HTERT RPE-1 (cell line): ENCODE measurements around the gene ATG7.
"Not testable (repeated sequence)": the region's sequence is repeated elsewhere in the genome, so short reads cannot be mapped to it uniquely, and the experiment has no call there.

Experiments used
- in situ Hi-C: fragments of 300-500 bp; cut with MboI; formaldehyde crosslinking; loops from 4 replicates; pipeline ENCODE4 v1.14.3; 2020; ENCODE audit warnings: low sequenced_read_pairs

ATG7 gene

GRCh38 chr3:11348877-11349276, 76.7 kb downstream of the ATG7 start:
- in situ Hi-C loops, result not testable (repeated sequence)

- in situ Hi-C loops, result no loop called here
Observed at GRCh38 chr3:11349446-11349845, 77.2 kb downstream of the ATG7 start.

GRCh38 chr3:11350374-11350773, 78.2 kb downstream of the ATG7 start:
- in situ Hi-C loops, result no loop called here

- in situ Hi-C loops, result no loop called here
Observed at GRCh38 chr3:11351451-11351850, 79.3 kb downstream of the ATG7 start.

- in situ Hi-C loops, result no loop called here
Observed at GRCh38 chr3:11356269-11356668, 84.1 kb downstream of the ATG7 start.

GRCh38 chr3:11362600-11362999, 90.4 kb downstream of the ATG7 start:
- in situ Hi-C loops, result no loop called here

GRCh38 chr3:11363715-11364114, 91.5 kb downstream of the ATG7 start:
- in situ Hi-C loops, result no loop called here

- in situ Hi-C loops, result no loop called here
Observed at GRCh38 chr3:11364181-11364580, 92.0 kb downstream of the ATG7 start.

GRCh38 chr3:11367143-11367693, 95.0 kb downstream of the ATG7 start:
- in situ Hi-C loops, result no loop called here

GRCh38 chr3:11370191-11370590, 98.0 kb downstream of the ATG7 start:
- in situ Hi-C loops, result no loop called here

GRCh38 chr3:11370966-11371365, 98.8 kb downstream of the ATG7 start:
- in situ Hi-C loops, result no loop called here

GRCh38 chr3:11371747-11372146, 99.5 kb downstream of the ATG7 start:
- in situ Hi-C loops, result no loop called here

- in situ Hi-C loops, result no loop called here
Observed at GRCh38 chr3:11373235-11373634, 101.0 kb downstream of the ATG7 start.

- in situ Hi-C loops, result no loop called here
Observed at GRCh38 chr3:11373654-11374053, 101.5 kb downstream of the ATG7 start.

GRCh38 chr3:11375333-11376088, 103.3 kb downstream of the ATG7 start:
- in situ Hi-C loops, result no loop called here

GRCh38 chr3:11377719-11378118, 105.5 kb downstream of the ATG7 start:
- in situ Hi-C loops, result no loop called here

GRCh38 chr3:11379238-11379823, 107.1 kb downstream of the ATG7 start:
- in situ Hi-C loops, result no loop called here

GRCh38 chr3:11379824-11380701, 107.9 kb downstream of the ATG7 start:
- in situ Hi-C loops, result no loop called here

GRCh38 chr3:11381141-11381540, 108.9 kb downstream of the ATG7 start:
- in situ Hi-C loops, result no loop called here

- in situ Hi-C loops, result no loop called here
Observed at GRCh38 chr3:11381563-11381962, 109.4 kb downstream of the ATG7 start.

- in situ Hi-C loops, result no loop called here
Observed at GRCh38 chr3:11382146-11382745, 110.0 kb downstream of the ATG7 start.
